H54 (cell line): Measurements from ENCODE around the gene KCNN4.

Experiments used
- DNase-seq: peaks from one replicate; pipeline ENCODE4 v3.0.0; 2011; ENCODE audit warnings: low spot score, mixed read lengths; ENCODE audit not compliant: insufficient read length
- FAIRE-seq: peaks from 3 replicates; lab custom pipeline; 2011; peaks lifted over from hg19 to GRCh38; lab: Jason Lieb, UNC
- POLR2A ChIP-seq: IDR thresholded peaks from 2 replicates; pipeline ENCODE4 v1.6.1; 2011; ENCODE audit warnings: low read depth, mild to moderate bottlenecking, low read length

Gene KCNN4

GRCh38 chr19:43738780-43739211, 42.0 kb downstream of the KCNN4 start:
- no peak for DNase-seq
- FAIRE-seq: no peak
- TF ChIP-seq POLR2A: no peak

DNA sequence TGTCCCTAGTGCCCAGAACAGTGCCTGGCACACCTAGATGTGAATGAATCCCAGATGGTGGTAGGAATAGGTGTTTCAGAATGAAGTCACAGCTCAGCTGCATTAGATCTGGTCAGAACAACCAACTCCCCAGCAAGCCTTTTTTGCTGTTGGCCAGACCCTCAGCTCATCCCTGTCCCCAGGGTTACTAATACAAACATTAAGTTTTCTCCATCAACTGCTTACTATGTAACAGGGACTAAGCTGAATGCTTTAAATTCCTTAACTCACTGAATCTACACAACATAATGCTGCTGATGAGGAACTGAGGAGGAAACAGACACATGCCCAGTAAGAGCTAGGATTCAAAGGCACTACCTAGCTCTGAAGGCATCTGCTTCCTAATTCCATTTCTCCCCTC, 44.8 kb downstream of the KCNN4 start:
- DNase-seq: no peak
- no peak for FAIRE-seq
- TF ChIP-seq POLR2A: no peak

DNA sequence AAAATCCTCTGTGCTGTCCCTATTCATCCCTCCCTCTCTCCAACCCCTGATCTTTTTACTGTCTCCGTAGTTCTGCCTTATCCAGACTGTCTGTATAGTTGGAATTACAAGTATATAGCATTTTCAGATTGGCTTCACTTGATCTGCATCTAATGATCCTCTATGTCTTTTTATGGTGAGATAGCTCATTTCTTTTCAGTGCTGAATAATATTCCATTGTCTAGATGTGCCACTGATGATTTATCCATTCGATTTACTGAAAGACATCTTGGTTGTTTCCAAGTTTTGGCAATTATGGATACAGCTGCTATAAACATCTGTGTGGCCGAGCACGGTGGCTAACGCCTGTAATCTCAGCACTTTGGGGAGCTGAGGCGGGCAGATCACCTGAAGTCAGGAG, 45.8 kb downstream of the KCNN4 start:
- DNase-seq: no peak
- no peak for TF ChIP-seq POLR2A
- FAIRE-seq: no peak

DNA sequence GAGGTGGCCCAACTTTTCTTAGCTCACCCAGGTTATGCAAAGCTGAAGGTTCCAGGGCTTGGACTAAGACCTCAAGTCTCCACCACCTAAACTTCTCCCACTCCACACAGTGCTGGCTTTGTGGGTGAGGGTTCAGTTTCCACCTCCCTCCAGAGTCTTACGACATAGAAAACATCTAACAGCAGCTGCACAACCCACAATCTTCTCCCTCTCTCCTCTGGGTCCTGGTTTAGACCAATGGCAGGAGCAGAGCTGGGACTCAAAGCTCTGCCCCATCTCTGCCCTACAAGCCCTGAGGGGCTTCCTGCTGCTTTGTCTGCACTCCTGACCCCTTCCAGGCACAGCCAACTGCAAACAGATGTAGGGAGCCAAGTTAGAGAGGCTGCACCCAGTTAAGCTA, 48.9 kb downstream of the KCNN4 start:
- TF ChIP-seq POLR2A: no peak
- no peak for DNase-seq
- FAIRE-seq: no peak

- no peak for FAIRE-seq
- no peak for TF ChIP-seq POLR2A
- no peak for DNase-seq
Observed at GRCh38 chr19:43731346-43731745, 49.4 kb downstream of the KCNN4 start.

GRCh38 chr19:43729919-43730318, 50.9 kb downstream of the KCNN4 start:
- DNase-seq (no peak), FAIRE-seq (no peak)
- TF ChIP-seq POLR2A: no peak

DNA sequence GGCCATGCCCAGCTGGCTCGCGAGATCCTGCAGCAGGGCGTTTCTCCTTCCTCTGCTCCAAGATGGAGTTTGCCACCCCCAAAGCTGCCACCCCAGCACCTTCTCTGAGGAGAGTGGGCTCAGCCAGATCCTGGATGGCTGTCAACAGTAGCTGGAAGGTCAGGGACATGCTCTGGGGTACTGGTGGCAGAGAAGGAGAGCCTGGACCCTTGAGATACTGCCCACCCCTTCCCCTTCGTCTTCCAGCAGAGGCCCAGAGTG, 53.2 kb downstream of the KCNN4 start:
- DNase-seq (no peak), FAIRE-seq (no peak)
- no peak for TF ChIP-seq POLR2A

GRCh38 chr19:43726736-43727592, 53.8 kb downstream of the KCNN4 start:
- no peak for FAIRE-seq
- no peak for DNase-seq
- no peak for TF ChIP-seq POLR2A

DNA sequence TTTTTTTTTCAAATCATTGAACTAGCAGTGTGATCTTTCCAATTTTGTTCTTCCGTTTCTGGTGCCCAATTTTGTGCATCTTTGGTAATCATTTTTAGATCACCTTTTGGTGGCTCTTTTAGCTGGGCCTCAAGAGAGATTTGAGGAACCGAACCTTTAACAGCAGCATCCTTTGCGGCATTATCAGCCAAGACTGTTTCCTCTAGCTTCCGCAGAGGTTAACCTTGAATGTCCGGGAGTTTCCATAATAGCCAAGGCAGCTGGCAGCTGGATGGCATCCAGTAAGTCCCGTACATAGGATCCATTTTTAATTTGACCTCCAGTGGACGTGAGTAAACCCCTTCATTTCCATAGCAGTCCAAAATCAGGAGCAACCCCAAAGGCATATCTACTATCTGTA, 55.3 kb downstream of the KCNN4 start:
- no peak for FAIRE-seq
- DNase-seq: no peak

GRCh38 chr19:43724896-43725295, 55.9 kb downstream of the KCNN4 start:
- FAIRE-seq: no peak
- TF ChIP-seq POLR2A: no peak
- DNase-seq: no peak

More for the DNA sequence above, 55.3 kb downstream of the KCNN4 start:
- TF ChIP-seq POLR2A: no peak

DNA sequence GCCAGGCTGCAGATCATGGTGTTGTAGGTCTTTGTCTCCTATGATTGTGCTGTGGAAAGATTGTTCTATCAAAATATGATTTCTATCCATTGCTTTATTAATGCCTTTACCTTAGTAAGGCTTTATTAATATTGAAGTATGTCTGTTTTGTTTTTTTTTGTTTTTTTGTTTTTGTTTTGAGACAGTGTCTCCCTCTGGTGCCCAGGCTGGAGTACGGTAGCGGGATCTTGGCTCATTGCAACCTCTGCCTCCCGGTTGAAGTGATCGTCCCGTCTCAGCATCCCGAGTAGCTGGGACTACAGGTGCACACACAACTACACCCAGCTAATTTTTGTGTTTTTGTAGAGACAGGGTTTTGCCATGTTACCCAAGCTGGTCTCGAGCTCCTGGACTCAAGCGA, 57.2 kb downstream of the KCNN4 start:
- FAIRE-seq: no peak

GRCh38 chr19:43721469-43722048, 59.2 kb downstream of the KCNN4 start:
- no peak for FAIRE-seq
- no peak for DNase-seq
- TF ChIP-seq POLR2A: no peak

More for the DNA sequence above, 57.2 kb downstream of the KCNN4 start:
- TF ChIP-seq POLR2A: no peak
- no peak for DNase-seq

GRCh38 chr19:43720936-43721335, 59.8 kb downstream of the KCNN4 start:
- FAIRE-seq: no peak
- TF ChIP-seq POLR2A: no peak
- no peak for DNase-seq

DNA sequence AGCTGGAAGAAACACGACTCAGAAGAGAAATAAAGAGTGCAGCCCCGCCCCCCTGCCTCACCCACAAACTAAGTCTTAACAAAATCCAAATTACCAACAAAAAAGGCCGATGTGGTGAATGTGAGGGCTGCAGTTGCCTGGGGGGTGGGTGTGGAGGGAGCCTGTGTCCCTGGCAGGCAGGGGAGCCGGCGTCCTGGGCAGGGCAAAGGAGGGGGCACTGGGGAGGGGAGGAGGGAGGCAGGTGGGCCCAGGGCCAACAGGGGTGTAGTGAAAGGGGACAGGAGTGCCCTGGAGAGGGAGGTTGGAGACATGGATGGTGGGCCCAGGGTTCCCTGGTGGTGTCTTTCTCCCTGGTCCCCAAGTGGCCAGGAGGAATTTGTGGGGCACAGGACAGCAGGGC, 60.9 kb downstream of the KCNN4 start:
- no peak for DNase-seq
- no peak for FAIRE-seq
- TF ChIP-seq POLR2A: no peak

DNA sequence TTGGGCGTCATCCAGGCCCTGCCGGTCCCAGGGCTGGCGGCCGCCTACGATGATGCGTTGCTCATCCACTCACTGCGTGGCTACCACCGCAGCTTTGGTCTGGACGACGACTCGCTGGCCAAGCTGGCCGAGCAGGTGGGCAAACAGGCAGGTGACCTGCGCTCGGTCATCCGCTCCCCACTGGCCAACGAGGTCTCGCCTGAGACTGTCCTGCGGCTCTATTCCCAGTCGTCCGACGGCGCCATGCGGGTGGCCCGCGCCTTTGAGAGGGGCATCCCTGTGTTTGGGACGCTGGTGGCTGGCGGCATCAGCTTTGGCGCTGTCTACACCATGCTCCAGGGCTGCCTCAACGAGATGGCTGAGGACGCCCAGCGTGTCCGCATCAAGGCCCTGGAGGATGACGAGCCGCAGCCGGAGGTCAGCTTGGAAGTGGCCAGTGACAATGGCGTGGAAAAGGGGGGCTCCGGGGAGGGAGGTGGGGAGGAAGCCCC, 61.4 kb downstream of the KCNN4 start:
- DNase-seq (no peak), FAIRE-seq (no peak)
- TF ChIP-seq POLR2A: no peak
